ENCODE data around the gene KMO. TPM values are rescaled to one million over a fixed set of nuclear protein-coding genes. Genes with fewer than 3 reads are reported as not detected.

The KMO gene
- total RNA-seq, 1 experiment from 2014 or later = 0.29 TPM

DNA sequence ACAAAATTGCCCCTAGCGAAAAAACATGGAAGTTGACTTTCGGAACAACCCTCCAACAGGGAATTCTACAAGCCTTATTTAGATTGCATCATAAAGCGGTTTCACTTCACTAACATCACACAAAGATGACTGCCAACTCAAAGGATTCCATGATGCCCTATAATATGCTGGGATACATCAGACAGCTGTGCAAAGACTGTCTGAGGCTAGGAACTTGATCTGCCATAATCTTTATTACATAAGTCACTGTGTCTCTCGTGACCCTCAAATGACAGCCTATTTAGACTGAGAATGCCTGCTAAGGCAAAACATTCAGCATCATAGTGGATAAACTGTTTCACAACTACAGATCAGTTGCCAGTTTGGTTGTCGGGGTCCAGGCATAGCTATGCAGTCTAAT, 36.4 kb upstream of the KMO start:
- Histone ChIP-seq H3K4me1 (ENCODE audit: insufficient read depth, low read length) (no peaks in the 10 kb centered on the region), H3K27ac (ENCODE audit: low read length) (no peak overlapping the region), H3F3A (ENCODE audit: low read length, unreplicated experiment) (no peaks in the 10 kb centered on the region), H3K79me2 (ENCODE audit: low read length) (no peaks in the 10 kb centered on the region), H3K36me3 (ENCODE audit: low read depth, low read length) (peaks cover 57% of the 10 kb centered on the region), H2AFZ (ENCODE audit: low read length) (no peak overlapping the region), H3K9me2 (replicated peaks; ENCODE audit: low read length) (no peaks in the 10 kb centered on the region), H4K20me1 (ENCODE audit: low read length) (no peaks in the 10 kb centered on the region), H3K9me3 (ENCODE audit: low read length) (no peaks in the 10 kb centered on the region), H3K4me2 (ENCODE audit: low read length) (no peak overlapping the region), H3K27me3 (ENCODE audit: low read length) (no peaks in the 10 kb centered on the region), H3K9ac (ENCODE audit: low read length) (no peak overlapping the region), H3K4me3 (ENCODE audit: low read length) (no peak overlapping the region)
- intact Hi-C loops (cut with micrococcal nuclease) = no loop called here
- CTCF ChIA-PET = no interaction called here
- TF ChIP-seq, protein P1, sequence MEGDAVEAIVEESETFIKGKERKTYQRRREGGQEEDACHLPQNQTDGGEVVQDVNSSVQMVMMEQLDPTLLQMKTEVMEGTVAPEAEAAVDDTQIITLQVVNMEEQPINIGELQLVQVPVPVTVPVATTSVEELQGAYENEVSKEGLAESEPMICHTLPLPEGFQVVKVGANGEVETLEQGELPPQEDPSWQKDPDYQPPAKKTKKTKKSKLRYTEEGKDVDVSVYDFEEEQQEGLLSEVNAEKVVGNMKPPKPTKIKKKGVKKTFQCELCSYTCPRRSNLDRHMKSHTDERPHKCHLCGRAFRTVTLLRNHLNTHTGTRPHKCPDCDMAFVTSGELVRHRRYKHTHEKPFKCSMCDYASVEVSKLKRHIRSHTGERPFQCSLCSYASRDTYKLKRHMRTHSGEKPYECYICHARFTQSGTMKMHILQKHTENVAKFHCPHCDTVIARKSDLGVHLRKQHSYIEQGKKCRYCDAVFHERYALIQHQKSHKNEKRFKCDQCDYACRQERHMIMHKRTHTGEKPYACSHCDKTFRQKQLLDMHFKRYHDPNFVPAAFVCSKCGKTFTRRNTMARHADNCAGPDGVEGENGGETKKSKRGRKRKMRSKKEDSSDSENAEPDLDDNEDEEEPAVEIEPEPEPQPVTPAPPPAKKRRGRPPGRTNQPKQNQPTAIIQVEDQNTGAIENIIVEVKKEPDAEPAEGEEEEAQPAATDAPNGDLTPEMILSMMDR (conservative IDR thresholded peaks at IDR 0.05; ENCODE audit: low read depth, low read length) = no peak
- no peak for TF ChIP-seq EZH2phosphoT487 (IDR thresholded peaks at IDR 0.05; ENCODE audit: borderline replicate concordance, low read length)
- TF ChIP-seq EZH2 (IDR thresholded peaks at IDR 0.05; ENCODE audit: low read length, unreplicated experiment) = no peak
- DNase-seq (no peak), ATAC-seq (no peak)
- no TSS peak for BruUV-seq (replicated peaks)
- POLR2A ChIA-PET (ENCODE audit: unreplicated experiment) = no interaction called here

DNA sequence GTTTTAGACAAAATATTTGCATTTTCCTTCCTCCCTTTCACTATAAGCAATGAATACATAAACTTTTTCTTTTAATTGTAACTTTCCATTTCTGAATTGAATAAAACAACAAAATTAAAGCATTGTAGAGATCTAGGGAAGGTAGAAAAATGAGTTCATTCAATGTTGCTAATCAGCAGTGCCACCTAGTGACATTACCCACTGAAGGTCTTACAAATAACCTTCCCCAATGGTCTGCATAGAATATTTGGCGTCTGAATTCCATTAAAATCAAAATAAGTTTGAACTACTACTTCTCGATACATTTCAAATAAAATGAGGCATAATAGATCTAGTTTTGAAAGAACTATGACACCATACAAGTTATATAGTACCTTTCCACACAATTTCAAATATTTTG, 32.3 kb upstream of the KMO start:
- POLR2A ChIA-PET (ENCODE audit: unreplicated experiment) = no interaction called here
- Histone ChIP-seq H3K4me3 (ENCODE audit: low read length) (no peak overlapping the region), H4K20me1 (ENCODE audit: low read length) (no peaks in the 10 kb centered on the region), H3K9me2 (replicated peaks; ENCODE audit: low read length) (no peaks in the 10 kb centered on the region), H3K4me1 (ENCODE audit: insufficient read depth, low read length) (no peaks in the 10 kb centered on the region), H3K9ac (ENCODE audit: low read length) (no peak overlapping the region), H3K79me2 (ENCODE audit: low read length) (no peaks in the 10 kb centered on the region), H3K4me2 (ENCODE audit: low read length) (no peak overlapping the region), H3F3A (ENCODE audit: low read length, unreplicated experiment) (no peaks in the 10 kb centered on the region), H3K27me3 (ENCODE audit: low read length) (no peaks in the 10 kb centered on the region), H3K36me3 (ENCODE audit: low read depth, low read length) (peaks cover 81% of the 10 kb centered on the region), H2AFZ (ENCODE audit: low read length) (no peak overlapping the region), H3K27ac (ENCODE audit: low read length) (no peak overlapping the region), H3K9me3 (ENCODE audit: low read length) (no peaks in the 10 kb centered on the region)
- CTCF ChIA-PET = interaction anchor here (0.7 kb wide), 1 partner anchor 128 kb away, joined by 3 read pairs; no protein-coding TSS in a partner anchor
- DNase-seq (peak; percentile 82), ATAC-seq (peak; percentile 82)
- TF ChIP-seq, protein P1 (conservative IDR thresholded peaks at IDR 0.05; ENCODE audit: low read depth, low read length) = peak; percentile 98
- no peak for TF ChIP-seq EZH2phosphoT487 (IDR thresholded peaks at IDR 0.05; ENCODE audit: borderline replicate concordance, low read length)
- TF ChIP-seq EZH2 (IDR thresholded peaks at IDR 0.05; ENCODE audit: low read length, unreplicated experiment) = no peak
- BruUV-seq (replicated peaks) = no TSS peak
- intact Hi-C loops (cut with micrococcal nuclease) = loop anchor here (1.0 to 10.0 kb wide), 5 partner anchors 77 to 765 kb away; no protein-coding TSS in a partner anchor

DNA sequence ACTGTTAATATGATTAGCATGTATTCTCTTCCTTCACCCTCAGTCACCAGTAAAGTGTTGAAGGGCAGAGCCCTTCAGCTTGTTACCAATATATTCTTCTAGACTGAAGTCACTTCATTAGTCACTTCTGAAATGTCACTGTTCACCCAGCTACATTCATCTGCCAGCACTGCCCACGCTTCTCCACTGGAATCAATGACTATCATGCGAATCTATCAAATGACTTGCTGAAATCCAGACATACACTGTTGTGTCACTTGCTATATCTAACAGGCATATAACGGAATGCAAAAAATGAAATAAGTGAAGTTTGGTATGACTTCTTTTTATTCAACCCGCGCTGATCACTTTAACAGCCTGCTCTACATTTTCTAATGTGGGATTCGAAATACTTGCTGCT, 28.7 kb upstream of the KMO start:
- Histone ChIP-seq H3K9ac (ENCODE audit: low read length) (no peak overlapping the region), H3K27ac (ENCODE audit: low read length) (no peak overlapping the region), H3K27me3 (ENCODE audit: low read length) (no peaks in the 10 kb centered on the region), H3K4me1 (ENCODE audit: insufficient read depth, low read length) (peaks cover 12% of the 10 kb centered on the region; the same call in 1 of the 2 replicates), H3K79me2 (ENCODE audit: low read length) (no peaks in the 10 kb centered on the region), H3K9me3 (ENCODE audit: low read length) (no peaks in the 10 kb centered on the region), H2AFZ (ENCODE audit: low read length) (no peak overlapping the region), H3K36me3 (ENCODE audit: low read depth, low read length) (peaks cover 83% of the 10 kb centered on the region), H3F3A (ENCODE audit: low read length, unreplicated experiment) (no peaks in the 10 kb centered on the region), H3K4me3 (ENCODE audit: low read length) (no peak overlapping the region), H3K4me2 (ENCODE audit: low read length) (no peak overlapping the region), H4K20me1 (ENCODE audit: low read length) (no peaks in the 10 kb centered on the region), H3K9me2 (replicated peaks; ENCODE audit: low read length) (no peaks in the 10 kb centered on the region)
- intact Hi-C loops (cut with micrococcal nuclease) = loop anchor here (5.0 to 10.0 kb wide), 2 partner anchors 191 to 769 kb away; no protein-coding TSS in a partner anchor
- TF ChIP-seq EZH2 (IDR thresholded peaks at IDR 0.05; ENCODE audit: low read length, unreplicated experiment) (no peak), EZH2phosphoT487 (IDR thresholded peaks at IDR 0.05; ENCODE audit: borderline replicate concordance, low read length) (no peak)
- TF ChIP-seq, protein P1 (conservative IDR thresholded peaks at IDR 0.05; ENCODE audit: low read depth, low read length) = no peak
- no TSS peak for BruUV-seq (replicated peaks)
- ChIA-PET CTCF (no interaction called here), POLR2A (ENCODE audit: unreplicated experiment) (no interaction called here)
- ATAC-seq (no peak), DNase-seq (no peak)
